Activated CD4-positive, CD25-positive, alpha-beta regulatory T cell treated with anti-CD3 and anti-CD28 coated beads, Interleukin-2, amount 50 U/mL, for 24 hours (primary cell): ENCODE measurements around the gene PPL.
"Not testable (repeated sequence)": the region's sequence is repeated elsewhere in the genome, so short reads cannot be mapped to it uniquely, and the experiment has no call there.

ENCODE experiments used
- ATAC-seq, 2 donors: fragments of 150-1000 bp; cut with Tn5 transposase; one replicate each; pipeline ENCODE4 v1.10.0; 2021; ENCODE audit warnings: mild to moderate bottlenecking in 1 of 2, moderate library complexity in 1 of 2

The PPL gene

GRCh38 chr16:4934591-4934990 lies 2.4 kb downstream of the PPL start:
- ATAC-seq, result no peak

GRCh38 chr16:4933871-4934395 lies 3.0 kb downstream of the PPL start:
- no peak for ATAC-seq

- ATAC-seq, result no peak
These were observed 3.5 kb downstream of the PPL start for GRCh38 chr16:4933433-4933832.

GRCh38 chr16:4931381-4931780 lies 5.6 kb downstream of the PPL start:
- ATAC-seq, result no peak

- not testable (repeated sequence) for ATAC-seq
These were observed 7.3 kb downstream of the PPL start for GRCh38 chr16:4929619-4930018.

GRCh38 chr16:4928227-4928626 lies 8.7 kb downstream of the PPL start:
- ATAC-seq, result no peak

- no peak for ATAC-seq
These were observed 9.3 kb downstream of the PPL start for GRCh38 chr16:4927661-4928060.

GRCh38 chr16:4926928-4927327 lies 10.0 kb downstream of the PPL start:
- ATAC-seq, result no peak

- ATAC-seq, result no peak
These were observed 11.2 kb downstream of the PPL start for GRCh38 chr16:4925791-4926190.

- ATAC-seq, result no peak
These were observed 11.7 kb downstream of the PPL start for GRCh38 chr16:4925293-4925607.

- ATAC-seq, result no peak
These were observed 12.2 kb downstream of the PPL start for GRCh38 chr16:4924593-4925292.

- no peak for ATAC-seq
These were observed 13.1 kb downstream of the PPL start for GRCh38 chr16:4923853-4924252.

GRCh38 chr16:4922721-4923342 lies 14.1 kb downstream of the PPL start:
- ATAC-seq, result no peak

- no peak for ATAC-seq
These were observed 16.1 kb downstream of the PPL start for GRCh38 chr16:4920826-4921225.

- ATAC-seq, result no peak
These were observed 18.1 kb downstream of the PPL start for GRCh38 chr16:4918781-4919251.

- no peak for ATAC-seq
These were observed 19.8 kb downstream of the PPL start for GRCh38 chr16:4917117-4917516.

GRCh38 chr16:4915226-4915761 lies 21.7 kb downstream of the PPL start:
- ATAC-seq, result no peak

- ATAC-seq, result no peak
These were observed 22.3 kb downstream of the PPL start for GRCh38 chr16:4914528-4915225.

GRCh38 chr16:4913774-4914525 lies 23.0 kb downstream of the PPL start:
- ATAC-seq, result no peak

GRCh38 chr16:4913130-4913773 lies 23.7 kb downstream of the PPL start:
- no peak for ATAC-seq

- ATAC-seq, result no peak
These were observed 25.0 kb downstream of the PPL start for GRCh38 chr16:4911970-4912386.

- ATAC-seq, result no peak
These were observed 26.1 kb downstream of the PPL start for GRCh38 chr16:4910828-4911227.
